ENCODE measurements around the gene SBK3.

Gene SBK3

GRCh38 chr19:55491546-55492360, 53.6 kb downstream of the SBK3 start:
- DNase-seq, result no peak
